Panc1 (cell line): ENCODE results near the gene ELAVL4.

Experiments
- POLR2AphosphoS5 ChIP-seq: IDR thresholded peaks from 2 replicates; pipeline ENCODE4 v1.6.1; 2012; ENCODE audit warnings: mild to moderate bottlenecking, low read depth, low read length, moderate library complexity
- SIN3A ChIP-seq: IDR thresholded peaks from 2 replicates; pipeline ENCODE4 v1.6.1; 2012; ENCODE audit warnings: low read depth, mild to moderate bottlenecking, low read length, moderate library complexity, borderline replicate concordance; ENCODE audit not compliant: insufficient read depth
- TCF7L2 ChIP-seq: IDR thresholded peaks from 2 replicates; pipeline ENCODE4 v1.6.1; 2011; ENCODE audit warnings: mild to moderate bottlenecking, low read depth, low read length, inconsistent platforms
- TF ChIP-seq, protein P1 (sequence below), 2 experiments: IDR thresholded peaks; 2 replicates each; pipeline ENCODE4 v1.6.1; 2011 to 2012; ENCODE audit warnings: low read depth in 2 of 2, control low read depth in 1 of 2, low read length in 1 of 2, mild to moderate bottlenecking in 1 of 2, moderate library complexity in 1 of 2; ENCODE audit not compliant: insufficient read depth in 1 of 2
- TF ChIP-seq, protein P2 (sequence below): fragments of 450-650 bp; IDR thresholded peaks from 2 replicates; pipeline ENCODE4 v1.5.1; 2017; ENCODE audit warnings: mild to moderate bottlenecking

DNA sequence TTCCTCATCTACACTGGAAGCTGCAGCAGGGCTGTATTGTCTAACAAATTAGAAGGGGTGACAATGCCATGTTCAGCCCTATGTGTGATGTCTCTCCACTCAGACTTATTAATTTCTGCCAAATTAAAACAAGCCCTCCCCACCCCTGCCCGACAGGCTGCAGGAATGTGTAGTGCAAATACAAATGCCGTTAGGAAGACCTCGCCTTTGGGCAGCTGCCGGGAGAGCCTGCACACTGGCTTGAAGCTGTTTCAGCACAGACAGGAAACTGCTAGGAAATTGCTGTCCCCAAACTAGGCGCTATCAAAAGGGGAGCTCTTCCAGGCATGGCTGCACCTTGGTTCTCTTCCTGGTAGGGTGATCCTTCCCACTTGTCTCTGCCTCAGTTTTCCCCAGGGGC lies 135.2 kb downstream of the ELAVL4 start:
- TF ChIP-seq, protein P1, sequence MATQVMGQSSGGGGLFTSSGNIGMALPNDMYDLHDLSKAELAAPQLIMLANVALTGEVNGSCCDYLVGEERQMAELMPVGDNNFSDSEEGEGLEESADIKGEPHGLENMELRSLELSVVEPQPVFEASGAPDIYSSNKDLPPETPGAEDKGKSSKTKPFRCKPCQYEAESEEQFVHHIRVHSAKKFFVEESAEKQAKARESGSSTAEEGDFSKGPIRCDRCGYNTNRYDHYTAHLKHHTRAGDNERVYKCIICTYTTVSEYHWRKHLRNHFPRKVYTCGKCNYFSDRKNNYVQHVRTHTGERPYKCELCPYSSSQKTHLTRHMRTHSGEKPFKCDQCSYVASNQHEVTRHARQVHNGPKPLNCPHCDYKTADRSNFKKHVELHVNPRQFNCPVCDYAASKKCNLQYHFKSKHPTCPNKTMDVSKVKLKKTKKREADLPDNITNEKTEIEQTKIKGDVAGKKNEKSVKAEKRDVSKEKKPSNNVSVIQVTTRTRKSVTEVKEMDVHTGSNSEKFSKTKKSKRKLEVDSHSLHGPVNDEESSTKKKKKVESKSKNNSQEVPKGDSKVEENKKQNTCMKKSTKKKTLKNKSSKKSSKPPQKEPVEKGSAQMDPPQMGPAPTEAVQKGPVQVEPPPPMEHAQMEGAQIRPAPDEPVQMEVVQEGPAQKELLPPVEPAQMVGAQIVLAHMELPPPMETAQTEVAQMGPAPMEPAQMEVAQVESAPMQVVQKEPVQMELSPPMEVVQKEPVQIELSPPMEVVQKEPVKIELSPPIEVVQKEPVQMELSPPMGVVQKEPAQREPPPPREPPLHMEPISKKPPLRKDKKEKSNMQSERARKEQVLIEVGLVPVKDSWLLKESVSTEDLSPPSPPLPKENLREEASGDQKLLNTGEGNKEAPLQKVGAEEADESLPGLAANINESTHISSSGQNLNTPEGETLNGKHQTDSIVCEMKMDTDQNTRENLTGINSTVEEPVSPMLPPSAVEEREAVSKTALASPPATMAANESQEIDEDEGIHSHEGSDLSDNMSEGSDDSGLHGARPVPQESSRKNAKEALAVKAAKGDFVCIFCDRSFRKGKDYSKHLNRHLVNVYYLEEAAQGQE (IDR thresholded peaks at IDR 0.05; ENCODE audit: insufficient read depth in 1 of 2, low read depth in 2 of 2, low read length in 1 of 2): no peak
- TF ChIP-seq, protein P2, sequence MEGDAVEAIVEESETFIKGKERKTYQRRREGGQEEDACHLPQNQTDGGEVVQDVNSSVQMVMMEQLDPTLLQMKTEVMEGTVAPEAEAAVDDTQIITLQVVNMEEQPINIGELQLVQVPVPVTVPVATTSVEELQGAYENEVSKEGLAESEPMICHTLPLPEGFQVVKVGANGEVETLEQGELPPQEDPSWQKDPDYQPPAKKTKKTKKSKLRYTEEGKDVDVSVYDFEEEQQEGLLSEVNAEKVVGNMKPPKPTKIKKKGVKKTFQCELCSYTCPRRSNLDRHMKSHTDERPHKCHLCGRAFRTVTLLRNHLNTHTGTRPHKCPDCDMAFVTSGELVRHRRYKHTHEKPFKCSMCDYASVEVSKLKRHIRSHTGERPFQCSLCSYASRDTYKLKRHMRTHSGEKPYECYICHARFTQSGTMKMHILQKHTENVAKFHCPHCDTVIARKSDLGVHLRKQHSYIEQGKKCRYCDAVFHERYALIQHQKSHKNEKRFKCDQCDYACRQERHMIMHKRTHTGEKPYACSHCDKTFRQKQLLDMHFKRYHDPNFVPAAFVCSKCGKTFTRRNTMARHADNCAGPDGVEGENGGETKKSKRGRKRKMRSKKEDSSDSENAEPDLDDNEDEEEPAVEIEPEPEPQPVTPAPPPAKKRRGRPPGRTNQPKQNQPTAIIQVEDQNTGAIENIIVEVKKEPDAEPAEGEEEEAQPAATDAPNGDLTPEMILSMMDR: no peak
- TF ChIP-seq POLR2AphosphoS5 (no peak), SIN3A (no peak), TCF7L2 (no peak)
